ENCODE results near the gene ASIP.
"Not testable (repeated sequence)": the region's sequence is repeated elsewhere in the genome, so short reads cannot be mapped to it uniquely, and the experiment has no call there.

ASIP gene

DNA sequence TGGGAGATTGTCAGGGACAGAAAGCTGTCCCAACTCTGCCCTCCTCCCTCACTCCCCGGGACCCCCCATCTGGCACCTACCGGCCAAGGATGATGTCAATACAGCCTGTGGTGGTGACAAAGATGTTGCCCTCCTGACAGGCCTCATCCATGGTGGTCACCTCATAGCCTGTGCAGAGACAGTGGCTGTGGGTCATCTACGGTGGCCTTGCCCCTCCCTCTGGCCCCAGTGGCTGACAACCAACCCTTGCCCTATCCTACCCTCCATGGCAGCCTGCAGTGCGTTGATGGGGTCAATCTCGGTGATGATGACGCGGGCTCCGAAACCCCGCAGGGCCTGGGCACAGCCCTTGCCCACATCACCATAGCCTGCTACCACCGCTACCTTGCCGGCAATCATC lies 49.2 kb downstream of the ASIP start:
- DNase-seq, result no peak

DNA sequence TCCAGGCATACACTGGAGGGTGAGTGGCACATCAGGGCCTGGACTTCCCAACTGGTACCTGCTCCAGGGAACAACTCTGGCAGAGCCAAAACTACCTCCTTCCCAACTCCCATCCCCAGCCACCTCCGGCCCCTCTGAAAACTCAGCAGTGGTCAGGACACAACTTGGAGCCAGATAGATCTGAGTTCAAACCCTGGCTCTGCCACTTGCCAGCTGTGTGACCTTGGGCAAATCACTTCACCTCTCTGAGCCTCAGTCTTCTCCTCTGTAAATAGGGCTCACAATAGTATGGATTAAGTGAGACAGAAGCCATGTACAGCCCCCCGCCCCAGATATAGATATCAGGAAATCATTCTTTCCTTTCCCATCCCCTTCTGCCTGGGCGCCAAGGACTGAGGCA lies 51.3 kb downstream of the ASIP start:
- no peak for DNase-seq

DNA sequence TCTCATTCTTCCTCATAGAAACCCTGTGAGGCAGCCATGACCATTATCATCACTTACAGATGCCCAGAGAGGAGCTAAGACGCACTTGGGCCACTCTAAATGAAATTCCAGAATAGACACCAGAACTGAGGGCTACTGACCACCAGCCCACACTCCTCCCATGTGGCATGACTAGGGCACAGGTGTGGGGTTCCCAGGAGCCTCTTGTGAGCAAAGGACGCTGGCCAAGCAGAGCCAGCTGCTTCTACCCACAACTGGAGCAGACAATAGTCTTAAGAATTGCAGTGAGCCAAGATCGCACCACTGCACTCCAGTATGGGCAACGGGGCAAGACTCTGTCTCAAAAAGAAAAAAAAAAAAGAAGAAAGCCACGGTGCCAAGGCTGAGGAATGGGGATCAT lies 51.9 kb downstream of the ASIP start:
- DNase-seq, result no peak

DNA sequence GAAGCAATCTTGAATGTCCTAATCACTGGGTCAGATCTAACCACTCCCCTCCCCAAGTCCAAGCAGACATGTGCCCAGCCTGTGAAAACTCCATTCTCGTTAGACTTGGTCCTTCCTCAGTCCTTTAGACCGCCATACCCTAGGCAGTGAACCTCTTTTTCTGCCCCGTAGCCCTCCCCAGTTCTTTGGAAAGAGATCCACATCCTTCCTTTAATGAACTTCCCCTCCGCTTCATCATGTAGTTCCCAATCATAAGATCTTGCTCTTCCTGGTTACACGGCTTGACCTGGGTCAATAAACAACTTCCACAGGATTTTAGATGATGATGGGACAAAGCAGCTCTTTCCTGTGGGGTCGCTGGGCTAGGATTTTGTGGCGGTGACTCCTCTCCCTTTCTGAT lies 52.4 kb downstream of the ASIP start:
- no peak for DNase-seq

DNA sequence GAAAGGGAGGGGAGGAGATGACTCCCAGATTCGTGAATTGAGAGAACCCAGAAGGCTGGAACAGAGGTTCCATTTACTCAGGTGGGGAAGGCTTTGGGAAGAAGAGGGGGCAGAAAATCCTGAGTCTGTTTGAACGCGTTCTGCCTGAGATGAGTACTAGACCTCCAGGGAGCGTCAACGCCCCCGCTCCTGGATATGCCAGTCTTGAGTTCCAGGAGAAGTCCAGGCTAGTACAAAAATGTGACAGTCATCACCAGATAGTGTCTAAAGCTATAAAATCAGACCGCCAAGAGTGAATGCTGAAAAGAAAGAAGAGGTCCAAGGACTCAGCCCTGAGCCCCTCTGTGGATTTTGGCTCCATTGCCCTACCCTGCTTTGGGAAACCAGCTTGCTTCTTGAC lies 53.3 kb downstream of the ASIP start:
- no peak for DNase-seq

DNA sequence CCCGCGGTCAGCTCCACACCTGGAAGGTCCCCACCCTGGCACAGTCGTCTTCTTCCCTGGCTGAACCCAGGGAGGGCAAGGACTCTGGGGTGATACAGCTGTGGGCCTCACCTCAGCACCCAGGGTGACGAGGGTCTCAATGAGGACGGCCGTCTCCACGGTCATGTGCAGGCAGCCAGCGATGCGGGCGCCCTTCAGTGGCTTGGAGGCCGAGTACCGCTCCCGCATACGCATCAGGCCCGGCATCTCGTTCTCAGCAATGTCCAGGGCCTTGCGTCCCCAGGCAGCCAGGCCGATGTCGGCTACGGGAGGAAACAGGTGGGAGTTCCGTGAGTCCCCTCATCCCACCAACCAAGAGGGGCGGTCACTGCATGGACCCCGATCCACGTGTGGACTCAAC lies 54.1 kb downstream of the ASIP start:
- DNase-seq, result no peak

DNA sequence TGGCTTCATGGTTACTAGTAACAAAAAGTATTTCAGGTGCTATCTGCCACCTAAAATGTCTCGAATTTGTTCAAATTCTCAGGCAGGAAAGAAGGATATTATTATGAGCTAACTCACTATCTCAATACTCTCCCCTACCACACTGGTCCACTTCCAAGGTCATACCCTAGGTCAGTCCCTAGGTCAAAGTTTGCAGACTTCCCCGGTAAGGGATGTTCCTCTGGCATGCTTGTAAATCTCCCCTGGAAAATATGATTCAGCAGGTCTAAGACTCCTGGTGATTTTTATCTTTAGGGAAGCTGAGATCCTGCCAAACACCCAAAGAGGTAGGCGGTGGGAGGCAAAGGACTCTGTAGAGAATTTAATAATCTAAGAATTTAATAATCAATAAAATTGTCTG lies 55.2 kb downstream of the ASIP start:
- DNase-seq, result no peak

DNA sequence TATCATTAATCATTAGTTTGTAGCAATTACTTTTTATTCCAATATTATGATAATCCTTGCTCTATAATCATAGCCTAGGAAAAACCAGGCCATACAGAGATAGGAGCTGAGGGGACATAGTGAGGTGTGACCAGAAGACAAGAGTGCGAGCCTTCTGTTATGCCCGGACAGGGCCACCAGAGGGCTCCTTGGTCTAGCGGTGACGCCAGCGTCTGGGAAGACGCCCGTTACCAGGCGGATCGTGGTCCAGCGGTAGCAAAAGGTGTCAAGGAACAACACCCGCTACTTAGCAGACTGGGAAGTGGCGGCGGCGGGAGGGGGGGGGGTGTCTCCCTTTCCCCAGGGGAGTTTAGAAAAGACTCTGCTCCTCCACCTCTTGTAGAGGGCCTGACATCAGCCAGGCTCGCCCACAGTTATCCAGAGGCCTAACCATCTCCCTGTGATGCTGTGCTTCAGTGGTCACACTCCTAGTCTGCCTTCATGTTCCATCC lies 57.1 kb downstream of the ASIP start:
- DNase-seq, result not testable (repeated sequence)

DNA sequence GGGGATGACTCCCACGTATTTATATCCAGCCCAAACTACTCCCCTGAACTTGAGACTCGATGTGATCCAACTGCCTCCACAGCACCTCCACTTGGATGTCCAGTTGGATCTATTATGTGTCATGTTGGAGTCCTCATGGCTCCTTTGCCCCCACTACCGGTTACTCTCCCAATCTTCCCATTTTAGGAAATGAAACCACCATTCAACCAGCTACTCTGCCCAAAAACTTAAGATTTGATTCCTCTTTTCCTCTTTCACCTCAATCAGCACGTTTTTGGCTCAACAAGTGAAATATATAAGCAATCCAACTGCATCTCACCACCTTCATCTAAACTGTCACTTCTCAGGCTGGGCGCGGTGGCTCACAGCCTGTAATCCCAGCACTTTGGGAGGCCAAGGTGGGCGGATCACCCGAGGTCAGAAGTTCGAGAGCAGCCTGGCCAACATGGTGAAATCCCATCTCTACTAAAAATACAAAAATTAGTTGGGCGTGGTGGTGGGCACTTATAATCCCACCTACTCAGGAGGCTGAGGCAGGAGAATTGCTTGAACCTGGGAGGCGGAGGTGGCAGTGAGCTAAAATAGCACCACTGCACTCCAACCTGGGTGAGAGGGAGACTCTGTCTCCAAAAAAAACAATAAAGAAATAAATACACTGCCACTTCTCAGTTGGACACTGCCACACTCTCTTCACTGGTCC lies 58.5 kb downstream of the ASIP start:
- no peak for DNase-seq

DNA sequence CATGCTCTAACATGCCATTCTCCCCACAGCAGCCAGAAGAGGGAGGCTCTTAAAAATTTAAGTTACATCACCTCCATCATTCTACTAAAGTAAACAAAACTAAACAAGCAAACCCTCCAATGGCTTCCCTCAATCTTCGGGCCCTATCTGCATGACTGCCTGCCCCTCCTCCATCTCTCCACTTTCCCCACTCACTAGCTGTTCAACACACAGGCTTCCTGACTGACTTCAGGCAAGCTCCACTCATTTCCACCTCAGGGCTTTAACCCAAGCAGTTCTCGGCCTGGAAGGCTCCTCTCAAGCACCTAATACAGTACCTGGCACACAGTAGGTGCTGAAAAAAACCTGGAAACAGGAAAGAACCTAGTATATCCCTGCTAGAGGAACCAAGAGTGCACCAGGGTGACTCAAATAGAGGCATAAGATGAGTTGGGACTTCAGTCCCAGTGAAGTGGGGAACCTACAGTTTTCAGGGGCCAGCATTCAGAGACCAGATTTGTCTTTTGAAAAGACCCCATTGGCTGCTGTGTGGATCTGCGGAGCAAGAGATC lies 59.1 kb downstream of the ASIP start:
- DNase-seq, result no peak

DNA sequence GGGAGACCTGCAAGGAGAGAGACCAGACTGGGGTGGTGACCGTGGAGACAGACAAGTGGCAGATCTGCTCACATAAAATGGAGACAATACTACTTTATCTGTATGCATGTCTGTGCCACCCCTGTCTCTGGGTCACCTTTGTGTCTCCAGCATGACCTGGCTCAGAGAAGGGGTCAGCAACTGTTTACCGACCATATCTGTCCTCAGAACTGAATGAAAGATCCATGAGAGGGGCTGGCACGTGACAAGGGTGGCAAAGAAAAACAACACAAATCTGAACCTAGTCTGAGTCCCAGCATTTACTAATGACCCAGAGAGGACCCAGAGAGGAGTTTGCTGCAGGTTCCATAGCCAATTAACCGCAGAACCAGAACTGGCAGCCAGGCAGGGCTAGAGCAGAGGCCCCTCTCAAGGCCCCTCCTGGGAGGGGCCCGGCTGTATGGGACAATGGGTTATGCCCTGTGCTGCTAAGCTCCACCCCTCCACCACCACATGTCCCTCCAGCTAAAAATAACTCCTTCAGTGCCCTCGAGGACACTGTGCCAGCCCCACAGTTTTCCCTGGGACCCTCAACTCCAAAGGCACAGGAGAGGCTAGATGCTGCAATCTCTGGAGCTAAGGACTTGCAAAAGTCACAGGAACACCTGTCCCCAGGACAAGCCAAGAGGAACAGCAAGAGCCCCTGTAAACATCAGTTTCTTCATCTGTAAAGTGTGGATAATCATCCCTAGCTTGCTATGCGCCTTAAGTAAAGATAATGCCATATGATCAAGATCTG lies 59.8 kb downstream of the ASIP start:
- no peak for DNase-seq

DNA sequence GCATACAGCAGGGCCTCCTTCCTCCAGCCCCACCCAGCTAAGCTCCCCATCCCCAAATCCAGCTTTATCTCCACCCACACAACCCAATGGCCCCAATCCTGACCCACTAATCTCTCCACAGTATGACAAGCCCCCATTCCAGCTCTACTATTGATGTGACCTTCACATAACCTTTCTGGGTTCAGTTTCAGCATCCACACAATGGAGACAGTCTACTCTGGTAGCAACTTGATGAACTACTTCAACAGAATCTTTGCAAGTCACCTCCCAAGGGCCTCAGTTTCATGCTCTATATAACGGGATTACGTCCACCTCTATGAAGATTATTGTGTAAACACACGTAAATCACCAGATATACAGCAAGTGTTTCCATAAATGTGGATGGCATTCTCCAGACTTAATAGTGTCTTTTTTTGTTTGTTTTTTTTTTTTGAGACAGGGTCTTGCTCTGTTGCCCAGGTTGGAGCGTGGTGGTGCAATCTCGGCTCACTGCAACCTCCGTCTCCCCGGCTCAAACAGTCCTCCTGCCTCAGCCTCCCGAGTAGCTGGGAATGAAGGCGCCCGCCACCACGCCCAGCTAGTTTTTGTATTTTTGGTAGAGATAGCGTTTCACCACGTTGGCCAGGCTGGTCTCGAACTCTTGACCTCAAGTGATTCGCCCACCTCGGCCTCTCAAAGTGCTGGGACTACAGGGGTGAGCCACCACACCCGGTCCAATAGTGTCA lies 60.5 kb downstream of the ASIP start:
- DNase-seq, result no peak

DNA sequence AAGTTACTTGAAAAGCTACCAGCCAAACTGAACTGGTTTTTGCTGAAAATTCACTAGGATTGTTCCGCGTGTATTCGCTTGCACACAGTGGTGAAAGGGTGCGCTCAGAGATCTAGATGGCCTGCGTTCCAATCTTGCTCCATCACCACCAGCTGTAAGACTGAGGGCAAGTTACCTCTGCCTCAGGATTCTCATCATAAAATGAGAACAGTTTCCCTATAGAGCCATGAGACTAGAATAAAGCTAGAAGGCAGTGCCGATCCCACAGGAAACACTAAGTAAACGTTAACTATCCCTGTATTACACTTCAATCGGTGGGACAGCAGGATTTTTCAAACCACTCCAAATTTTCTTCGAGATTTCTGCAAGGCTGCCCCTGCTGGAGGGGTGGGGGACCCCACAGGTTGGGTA lies 61.1 kb downstream of the ASIP start:
- DNase-seq, result no peak

DNA sequence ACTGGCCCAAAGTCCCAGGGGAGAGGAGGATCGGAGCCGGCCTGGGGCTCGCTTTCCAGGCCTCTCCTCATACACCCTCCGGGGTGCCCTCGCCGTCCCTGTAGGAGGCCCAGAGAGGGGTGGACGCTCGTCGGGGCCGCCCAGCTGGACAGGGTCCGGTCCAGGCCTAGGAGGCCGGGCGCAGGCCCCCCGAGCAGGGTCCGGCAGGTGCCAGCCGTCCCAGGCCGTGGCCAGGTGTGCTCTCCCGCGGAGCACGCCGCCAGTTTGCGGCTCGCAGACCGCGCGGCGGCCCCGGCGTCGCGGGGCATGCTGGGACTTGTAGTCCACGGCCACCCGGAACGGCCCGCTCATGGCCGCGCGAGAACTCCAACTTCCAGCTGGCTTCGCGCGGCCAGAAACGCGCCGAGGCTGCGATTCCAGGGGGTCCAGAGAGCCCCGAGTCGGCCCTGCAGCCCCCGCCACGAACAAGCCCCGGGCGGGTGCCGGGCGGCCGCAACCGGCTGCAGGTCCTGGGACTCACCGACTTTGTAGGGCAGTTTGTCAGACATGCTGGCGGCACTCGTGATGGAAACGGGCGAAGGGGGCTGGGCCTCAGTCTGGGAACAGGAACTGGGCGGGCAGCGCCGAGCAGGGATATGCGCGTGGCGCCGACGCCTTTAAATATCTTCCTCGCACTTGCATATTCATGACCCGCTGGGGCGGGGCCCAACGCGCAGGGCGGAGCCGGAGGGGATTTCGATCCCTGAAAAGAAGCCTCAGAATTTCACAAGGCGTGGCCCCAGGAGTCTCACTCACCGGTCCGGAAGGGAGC lies 61.7 kb downstream of the ASIP start, which contains the start of gene AHCY:
AHCY (minus strand) TSS at position 633 of the 811 bp plus-strand sequence; CDS start at position 548, 85 bp downstream.
- DNase-seq, result peak; percentile 80

DNA sequence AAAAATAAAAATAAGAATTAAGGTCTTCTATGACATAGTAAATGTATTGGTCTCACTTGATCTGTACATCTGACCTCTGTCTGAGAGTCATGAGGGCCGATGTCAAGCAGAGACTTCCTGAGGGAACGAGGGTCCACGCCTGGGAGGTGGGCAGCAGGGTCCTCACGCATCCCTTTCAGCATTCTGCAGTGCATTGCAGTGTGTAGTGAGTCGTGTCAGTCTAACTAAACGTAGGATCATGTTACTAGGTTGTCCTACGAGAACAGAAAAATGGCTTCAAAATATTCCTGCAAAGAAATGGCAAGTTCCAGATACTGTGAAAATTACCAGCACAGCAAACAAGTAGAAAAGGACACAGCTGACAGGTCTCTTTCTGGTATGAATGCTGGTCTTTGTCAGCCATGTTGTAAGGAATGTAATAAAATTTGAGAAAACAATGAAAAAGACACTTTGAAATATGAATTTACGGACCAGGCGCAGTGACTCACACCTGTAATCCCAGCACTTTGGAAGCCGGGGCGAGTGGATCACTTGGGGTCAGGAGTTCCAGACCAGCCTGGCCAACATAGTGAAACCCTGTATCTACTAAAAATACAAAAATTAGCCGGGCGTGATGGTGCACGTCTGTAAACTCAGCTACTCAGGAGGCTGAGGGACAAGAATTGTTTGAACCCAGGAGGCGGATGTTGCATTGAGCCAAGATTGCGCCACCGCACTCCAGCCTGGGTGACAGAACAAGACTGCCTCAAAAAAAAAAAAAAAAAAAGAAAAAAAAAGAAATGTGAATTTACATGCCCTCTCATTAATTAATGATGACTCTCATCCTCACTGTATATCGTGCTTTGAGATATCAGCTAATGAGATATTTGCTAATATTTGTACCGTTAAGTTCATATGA lies 64.4 kb downstream of the ASIP start:
- no peak for DNase-seq

DNA sequence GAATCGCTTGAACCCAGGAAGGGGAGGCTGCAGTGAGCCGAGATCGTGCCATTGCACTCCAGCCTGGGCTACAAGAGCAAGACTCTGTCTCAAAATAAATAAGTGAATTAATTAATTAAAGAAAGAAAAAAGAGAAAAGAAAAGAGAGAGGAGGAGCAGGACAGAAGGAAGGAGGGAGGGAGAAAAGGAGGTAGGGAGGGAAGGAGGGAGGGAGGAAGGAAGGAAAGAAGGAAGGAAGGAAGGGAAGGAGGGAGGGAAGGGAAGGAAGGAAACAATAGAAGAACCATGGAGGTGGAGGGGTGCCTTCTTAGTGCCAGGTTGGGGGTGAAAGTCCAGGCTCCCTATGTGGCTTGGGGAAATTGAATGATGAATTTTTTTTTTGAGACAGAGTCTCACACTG lies 68.5 kb downstream of the ASIP start:
- DNase-seq, result no peak

DNA sequence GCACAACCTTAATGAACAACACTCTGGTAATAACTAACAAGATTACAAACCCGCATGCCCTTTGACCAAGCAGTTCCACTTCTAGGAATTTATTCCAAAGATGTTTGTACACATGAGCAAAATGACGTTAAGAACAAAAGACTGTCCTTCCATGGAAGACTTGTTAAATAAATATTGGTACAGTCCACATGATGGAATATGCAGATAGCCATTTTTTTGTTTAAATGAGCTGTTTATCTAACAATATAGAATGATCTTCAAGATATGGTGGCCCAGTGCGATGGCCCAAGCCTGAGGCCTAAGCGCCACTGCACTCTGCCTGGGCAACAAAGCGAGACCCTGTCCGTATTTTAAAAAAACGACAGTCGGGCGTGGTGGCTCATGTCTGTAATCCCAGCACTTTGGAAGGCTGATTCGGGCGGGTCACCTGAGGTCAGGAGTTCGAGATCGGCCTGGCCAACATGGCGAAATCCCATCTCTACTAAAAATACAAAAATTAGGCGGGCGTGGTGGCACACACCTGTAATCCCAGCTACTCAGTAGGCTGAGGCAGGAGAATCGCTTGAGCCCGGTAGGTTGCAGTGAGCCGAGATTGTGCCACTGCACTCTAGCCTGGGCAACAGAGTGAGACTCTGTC lies 69.4 kb downstream of the ASIP start:
- DNase-seq, result no peak

DNA sequence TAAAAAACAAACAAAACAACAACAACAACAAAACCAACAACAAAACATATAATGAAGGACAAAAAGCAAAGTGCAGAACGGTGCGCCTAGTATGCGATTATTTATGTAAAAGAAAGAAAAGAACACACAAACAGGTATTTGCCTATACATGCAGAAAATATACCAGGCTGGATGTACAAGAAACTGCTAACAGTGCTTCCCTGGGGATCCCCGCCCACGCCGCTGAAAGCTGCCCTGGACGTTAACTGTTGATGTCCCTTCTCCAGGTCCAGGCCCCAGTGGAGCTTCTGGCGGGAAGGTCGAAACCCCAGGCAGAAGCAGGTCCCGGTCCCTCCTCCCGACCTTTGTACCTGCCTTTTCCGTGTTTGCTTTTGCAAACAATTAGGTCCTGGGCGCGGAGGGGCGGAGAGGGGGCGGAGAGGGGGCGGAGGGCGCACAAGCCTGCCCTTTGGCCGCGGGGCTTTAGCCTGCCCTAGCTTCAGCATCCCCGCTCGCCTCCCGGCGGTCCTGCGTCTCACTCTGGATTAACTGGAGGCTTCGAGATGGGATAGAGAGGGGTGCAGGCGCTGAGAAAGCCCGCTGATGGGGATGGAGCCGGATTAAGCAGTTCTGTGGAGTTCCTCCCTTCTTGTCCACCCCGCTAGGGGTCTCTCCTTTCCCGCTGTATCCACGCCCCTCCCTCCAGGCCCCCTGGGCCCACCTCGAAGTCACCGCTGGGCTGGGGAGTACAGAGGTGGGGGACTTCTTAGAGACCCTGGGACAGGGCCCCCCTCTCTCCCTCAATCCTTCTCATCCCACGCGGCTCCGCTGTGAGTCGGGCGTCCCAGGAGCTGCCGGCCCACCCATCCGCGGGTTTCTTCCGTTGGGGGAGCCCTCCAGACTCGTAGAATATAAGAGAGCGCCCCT lies 70.1 kb downstream of the ASIP start:
- no peak for DNase-seq

DNA sequence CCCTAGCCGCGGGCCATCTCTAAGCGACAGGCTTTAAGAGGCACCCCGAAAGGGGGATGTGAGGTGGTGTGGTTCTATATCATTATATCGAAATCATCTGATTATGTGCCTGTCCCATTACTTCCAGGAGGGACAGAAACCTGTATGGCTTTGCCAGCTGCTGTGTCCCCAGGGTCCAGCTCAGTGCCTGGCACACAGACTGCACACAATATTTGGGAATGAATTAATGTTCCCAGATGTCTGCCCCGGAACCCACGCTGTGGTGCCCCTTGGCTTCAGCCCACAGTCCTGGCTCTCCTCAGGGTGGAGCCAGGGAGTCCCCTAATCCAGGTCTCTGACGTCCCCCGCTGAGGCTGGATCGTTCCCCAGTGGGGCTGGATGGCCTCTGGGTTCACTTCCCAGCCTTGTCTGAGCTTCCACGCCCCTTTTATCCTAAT lies 70.8 kb downstream of the ASIP start:
- no peak for DNase-seq
